Natural killer cell (primary cell): ENCODE data around the gene COQ3. TPM values are rescaled to one million over a fixed set of nuclear protein-coding genes. Genes with fewer than 3 reads are reported as not detected.

Experiments used
- ATAC-seq, 3 donors: fragments of 150-1000 bp in 2 of 3; fragments of 200-7000 bp in 1 of 3; cut with Tn5 transposase; 1 replicate in 1 of 3; 2 replicates in 2 of 3; pipeline ENCODE4 v1.10.0; 2021; ENCODE audit warnings: mild to moderate bottlenecking in 2 of 3, moderate library complexity in 2 of 3
- DNase-seq, 2 donors: peaks; one replicate each; pipeline versions ENCODE4 v3.0.0 to v3.0.0-alpha.2; 2013 to 2021; ENCODE audit warnings: mixed read lengths in 1 of 2
- H3K27ac ChIP-seq: one replicate; pipeline ENCODE4 v1.5.1; 2013; ENCODE audit warnings: mild to moderate bottlenecking, low read length
- H3K27me3 ChIP-seq: one replicate; pipeline ENCODE4 v1.6.1; 2013; ENCODE audit warnings: low read length; ENCODE audit not compliant: control insufficient read depth, insufficient read depth
- H3K36me3 ChIP-seq: one replicate; pipeline ENCODE4 v1.6.1; 2013; ENCODE audit warnings: low read length; ENCODE audit not compliant: control insufficient read depth, insufficient read depth
- H3K4me1 ChIP-seq: one replicate; pipeline ENCODE4 v1.6.1; 2013; ENCODE audit warnings: low read length; ENCODE audit not compliant: control insufficient read depth, insufficient read depth
- H3K4me3 ChIP-seq: one replicate; pipeline ENCODE4 v1.5.1; 2013; ENCODE audit warnings: low read length
- H3K9me3 ChIP-seq: one replicate; pipeline ENCODE4 v1.6.1; 2013; ENCODE audit warnings: low read length; ENCODE audit not compliant: control insufficient read depth, insufficient read depth
- H3K27ac Mint-ChIP-seq, 2 donors: one replicate each; pipeline ENCODE4 v1.8.0; 2022; ENCODE audit warnings: mild to moderate bottlenecking in 2 of 2, mixed read lengths in 2 of 2, moderate library complexity in 1 of 2
- H3K27me3 Mint-ChIP-seq, 2 donors: one replicate each; pipeline ENCODE4 v1.8.0; 2022; ENCODE audit warnings: low read depth in 2 of 2, mixed read lengths in 2 of 2
- H3K36me3 Mint-ChIP-seq: one replicate; pipeline ENCODE4 v1.8.0; 2022; ENCODE audit warnings: mixed read lengths
- H3K4me1 Mint-ChIP-seq, 2 donors: one replicate each; pipeline ENCODE4 v1.8.0; 2022; ENCODE audit warnings: mixed read lengths in 2 of 2
- H3K4me3 Mint-ChIP-seq: one replicate; pipeline ENCODE4 v1.8.0; 2022; ENCODE audit warnings: mild to moderate bottlenecking, moderate library complexity, mixed read lengths
- H3K9me3 Mint-ChIP-seq, 2 donors: one replicate each; pipeline ENCODE4 v1.8.0; 2022; ENCODE audit warnings: mixed read lengths in 2 of 2
- WGBS: methylation state at CpG from one replicate; pipeline ENCODE4 v1.1.7; 2013; ENCODE audit warnings: missing lambda C conversion rate; ENCODE audit not compliant: insufficient coverage; 5-methylcytosine and 5-hydroxymethylcytosine counted together
- intact Hi-C: fragments of 100-400 bp; cut with micrococcal nuclease; formaldehyde crosslinking; loops from one replicate; pipeline ENCODE4 v1.14.2; 2022
- total RNA-seq, 4 donors: library from RNA; stranded (reverse); fragments of 120-200 nt in 1 of 4; gene quantifications; one replicate each; pipeline versions ENCODE4 v1.2.3 to v1.2.4, GENCODE V29; 2013 to 2022
- TF ChIP-seq, protein P1 (sequence below): fragments of 200-600 bp; IDR thresholded peaks from one replicate; pipeline ENCODE4 v1.8.0; 2022; ENCODE audit warnings: antibody characterized with exemption

Gene COQ3
- total RNA-seq, 3 donors from 2014 or later (not counting 1 experiment from before 2014, with no cell fraction given), result 2.5 to 3.7 (median 2.6) TPM

GRCh38 chr6:99402448-99402847, 8.5 kb upstream of the COQ3 start:
- H3K36me3 ChIP-seq, result peaks cover 83% of the 10 kb centered on the region
- Mint-ChIP-seq H3K9me3 (no peaks in the 10 kb centered on the region), H3K4me3 (no peak overlapping the region), H3K36me3 (peaks cover 35% of the 10 kb centered on the region), H3K27ac (no peak overlapping the region), H3K27me3 (no peaks in the 10 kb centered on the region), H3K4me1 (no peaks in the 10 kb centered on the region)
- no peak overlapping the region for H3K4me3 ChIP-seq
- DNase-seq (no peak), ATAC-seq (no peak)
- H3K4me1 ChIP-seq, result no peaks in the 10 kb centered on the region
- H3K27me3 ChIP-seq, result no peaks in the 10 kb centered on the region
- H3K9me3 ChIP-seq, result no peaks in the 10 kb centered on the region
- intact Hi-C loops, result no loop called here
- 87% methylated on average over 5 of the region's 5 CpGs for WGBS
- TF ChIP-seq, protein P1, sequence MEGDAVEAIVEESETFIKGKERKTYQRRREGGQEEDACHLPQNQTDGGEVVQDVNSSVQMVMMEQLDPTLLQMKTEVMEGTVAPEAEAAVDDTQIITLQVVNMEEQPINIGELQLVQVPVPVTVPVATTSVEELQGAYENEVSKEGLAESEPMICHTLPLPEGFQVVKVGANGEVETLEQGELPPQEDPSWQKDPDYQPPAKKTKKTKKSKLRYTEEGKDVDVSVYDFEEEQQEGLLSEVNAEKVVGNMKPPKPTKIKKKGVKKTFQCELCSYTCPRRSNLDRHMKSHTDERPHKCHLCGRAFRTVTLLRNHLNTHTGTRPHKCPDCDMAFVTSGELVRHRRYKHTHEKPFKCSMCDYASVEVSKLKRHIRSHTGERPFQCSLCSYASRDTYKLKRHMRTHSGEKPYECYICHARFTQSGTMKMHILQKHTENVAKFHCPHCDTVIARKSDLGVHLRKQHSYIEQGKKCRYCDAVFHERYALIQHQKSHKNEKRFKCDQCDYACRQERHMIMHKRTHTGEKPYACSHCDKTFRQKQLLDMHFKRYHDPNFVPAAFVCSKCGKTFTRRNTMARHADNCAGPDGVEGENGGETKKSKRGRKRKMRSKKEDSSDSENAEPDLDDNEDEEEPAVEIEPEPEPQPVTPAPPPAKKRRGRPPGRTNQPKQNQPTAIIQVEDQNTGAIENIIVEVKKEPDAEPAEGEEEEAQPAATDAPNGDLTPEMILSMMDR, result no peak
- no peak overlapping the region for H3K27ac ChIP-seq

- DNase-seq, result no peak
- no peaks in the 10 kb centered on the region for H3K9me3 Mint-ChIP-seq
- no peaks in the 10 kb centered on the region for H3K27me3 Mint-ChIP-seq
- TF ChIP-seq, protein P1, result no peak
- ATAC-seq, result no peak
- Histone ChIP-seq H3K4me3 (no peak overlapping the region), H3K27me3 (no peaks in the 10 kb centered on the region), H3K36me3 (peaks cover 34% of the 10 kb centered on the region), H3K27ac (no peak overlapping the region), H3K4me1 (peaks cover 4% of the 10 kb centered on the region), H3K9me3 (no peaks in the 10 kb centered on the region)
- peaks cover 16% of the 10 kb centered on the region for H3K36me3 Mint-ChIP-seq
- intact Hi-C loops, result no loop called here
- no peak overlapping the region for H3K4me3 Mint-ChIP-seq
- peaks cover 6 to 8% of the 10 kb centered on the region in 2 donors for H3K4me1 Mint-ChIP-seq
- 50% methylated on average over 1 of the region's 1 CpG for WGBS
- no peak overlapping the region for H3K27ac Mint-ChIP-seq
Measured at GRCh38 chr6:99397287-99397686, 3.3 kb upstream of the COQ3 start.

DNA sequence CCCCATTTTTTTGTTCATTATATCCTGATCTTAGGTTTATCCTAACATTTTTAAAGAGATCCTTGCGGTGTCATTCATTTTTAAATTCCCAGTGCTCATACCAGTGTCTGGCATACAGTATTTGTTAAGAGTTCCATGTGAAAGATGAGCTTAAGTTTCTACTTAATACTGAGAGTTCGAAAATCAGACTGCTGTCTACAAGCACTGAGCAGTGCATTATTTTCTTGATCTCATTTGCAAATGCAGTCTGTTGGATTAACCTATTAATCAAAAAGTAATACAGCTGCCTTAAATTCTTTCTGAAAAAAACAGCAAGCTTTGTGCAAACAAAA, 663 bp downstream of the COQ3 start:
- WGBS, result 34% methylated on average over 2 of the region's 2 CpGs
- Mint-ChIP-seq H3K36me3 (no peaks in the 10 kb centered on the region), H3K9me3 (no peaks in the 10 kb centered on the region), H3K4me1 (peaks cover 6 to 8% of the 10 kb centered on the region in 2 donors), H3K27me3 (no peaks in the 10 kb centered on the region), H3K27ac (peak overlapping the region; percentile 79 to 86), H3K4me3 (peak overlapping the region; percentile 95)
- ATAC-seq (no peak), DNase-seq (no peak)
- Histone ChIP-seq H3K27ac (peak overlapping the region; percentile 58), H3K4me3 (peak overlapping the region; percentile 83), H3K4me1 (peaks cover 4% of the 10 kb centered on the region), H3K9me3 (no peaks in the 10 kb centered on the region), H3K27me3 (no peaks in the 10 kb centered on the region), H3K36me3 (no peaks in the 10 kb centered on the region)
- intact Hi-C loops, result no loop called here
- TF ChIP-seq, protein P1, result no peak

DNA sequence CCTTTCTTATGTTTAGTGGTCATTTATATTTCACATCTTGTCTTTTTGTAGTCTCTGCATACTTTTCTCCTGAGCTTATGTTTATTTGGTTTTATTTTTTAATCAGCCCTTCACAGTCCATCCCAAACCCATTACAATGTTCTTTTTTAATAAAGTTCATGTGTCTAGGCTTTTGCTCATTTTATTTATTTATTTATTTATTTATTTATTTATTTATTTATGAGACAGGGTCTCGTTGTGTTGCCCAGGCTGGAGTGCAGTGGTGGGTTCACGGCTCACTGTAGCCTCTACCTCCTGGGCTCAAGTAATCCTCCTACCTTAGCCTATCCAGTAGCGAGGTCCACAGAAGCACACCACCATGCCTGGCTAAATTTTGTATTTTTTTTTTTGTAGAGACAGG, 3.1 kb downstream of the COQ3 start:
- intact Hi-C loops, result no loop called here
- no peak overlapping the region for H3K4me3 Mint-ChIP-seq

More for the DNA sequence above, 3.1 kb downstream of the COQ3 start:
- Histone ChIP-seq H3K27me3 (no peaks in the 10 kb centered on the region), H3K4me1 (peaks cover 4% of the 10 kb centered on the region), H3K9me3 (no peaks in the 10 kb centered on the region), H3K36me3 (no peaks in the 10 kb centered on the region), H3K27ac (no peak overlapping the region), H3K4me3 (no peak overlapping the region)
- ATAC-seq (no peak), DNase-seq (no peak)
- no peaks in the 10 kb centered on the region for H3K27me3 Mint-ChIP-seq
- H3K4me1 Mint-ChIP-seq, result peaks cover 6 to 8% of the 10 kb centered on the region in 2 donors
- H3K27ac Mint-ChIP-seq, result no peak overlapping the region
- H3K9me3 Mint-ChIP-seq, result no peaks in the 10 kb centered on the region
- 100% methylated on average over 1 of the region's 3 CpGs for WGBS
- H3K36me3 Mint-ChIP-seq, result no peaks in the 10 kb centered on the region
- TF ChIP-seq, protein P1, result no peak
